SW 1271 (cell line): ENCODE data around the gene PIK3R1.
"Not testable (repeated sequence)": the region's sequence is repeated elsewhere in the genome, so short reads cannot be mapped to it uniquely, and the experiment has no call there.

Experiments used
- DNase-seq, 2 experiments: peaks; one replicate each; lab custom pipeline; 2025; lab: John Stamatoyannopoulos, UW

The PIK3R1 gene

GRCh38 chr5:68193481-68194036 lies 22.0 kb upstream of the PIK3R1 start:
- DNase-seq = no peak

GRCh38 chr5:68194386-68194785 lies 21.2 kb upstream of the PIK3R1 start:
- DNase-seq = no peak

GRCh38 chr5:68195137-68195536 lies 20.4 kb upstream of the PIK3R1 start:
- no peak for DNase-seq

- DNase-seq = no peak
Observed at GRCh38 chr5:68196876-68197275, 18.7 kb upstream of the PIK3R1 start.

GRCh38 chr5:68200288-68200687 lies 15.3 kb upstream of the PIK3R1 start:
- no peak for DNase-seq

GRCh38 chr5:68210654-68211053 lies 4.9 kb upstream of the PIK3R1 start:
- DNase-seq = not testable (repeated sequence)

- no peak for DNase-seq
Observed at GRCh38 chr5:68214482-68215207, 911 bp upstream of the PIK3R1 start.

GRCh38 chr5:68215898-68216244 lies 315 bp downstream of the PIK3R1 start:
- peak; percentile 32 to 84 for DNase-seq

GRCh38 chr5:68216245-68217046 lies 890 bp downstream of the PIK3R1 start:
- DNase-seq = peak; percentile 27 to 49

GRCh38 chr5:68217047-68217355 lies 1.4 kb downstream of the PIK3R1 start:
- DNase-seq = no peak

GRCh38 chr5:68217528-68217927 lies 2.0 kb downstream of the PIK3R1 start:
- no peak for DNase-seq

GRCh38 chr5:68219161-68219816 lies 3.7 kb downstream of the PIK3R1 start:
- no peak for DNase-seq

- no peak for DNase-seq
Observed at GRCh38 chr5:68220260-68220659, 4.7 kb downstream of the PIK3R1 start.

GRCh38 chr5:68220914-68221313 lies 5.4 kb downstream of the PIK3R1 start:
- DNase-seq = no peak

GRCh38 chr5:68221488-68221887 lies 5.9 kb downstream of the PIK3R1 start:
- no peak for DNase-seq

- DNase-seq = no peak
Observed at GRCh38 chr5:68222310-68222709, 6.8 kb downstream of the PIK3R1 start.

- DNase-seq = no peak
Observed at GRCh38 chr5:68222824-68223354, 7.3 kb downstream of the PIK3R1 start.

- DNase-seq = no peak
Observed at GRCh38 chr5:68223904-68224303, 8.3 kb downstream of the PIK3R1 start.

GRCh38 chr5:68224509-68225187 lies 9.1 kb downstream of the PIK3R1 start:
- DNase-seq = no peak

- no peak for DNase-seq
Observed at GRCh38 chr5:68225188-68225910, 9.8 kb downstream of the PIK3R1 start.

- DNase-seq = no peak
Observed at GRCh38 chr5:68225911-68226545, 10.5 kb downstream of the PIK3R1 start.
